HG02852 (cell line): Measurements from ENCODE around the gene ADAMTS9.

ENCODE experiments used
- ATAC-seq: cut with Tn5 transposase; IDR thresholded peaks from one replicate; pipeline ENCODE4 v1.9.1; 2021; ENCODE audit warnings: mild to moderate bottlenecking, moderate library complexity; ENCODE audit not compliant: unreplicated experiment

The ADAMTS9 gene

GRCh38 chr3:64687781-64688604, at the start of gene ADAMTS9:
TSS of gene ADAMTS9 (minus strand) at chr3:64688000. CDS start at chr3:64687657, 343 bp downstream.
- ATAC-seq: no peak

- no peak for ATAC-seq
These were observed 44.8 kb upstream of the ADAMTS9 start for GRCh38 chr3:64732576-64732975.

- ATAC-seq: no peak
These were observed 42.9 kb upstream of the ADAMTS9 start for GRCh38 chr3:64730681-64731080.

GRCh38 chr3:64728994-64729393, 41.2 kb upstream of the ADAMTS9 start:
- ATAC-seq: no peak

- ATAC-seq: no peak
These were observed 40.6 kb upstream of the ADAMTS9 start for GRCh38 chr3:64728428-64728827.

- ATAC-seq: no peak
These were observed 38.8 kb upstream of the ADAMTS9 start for GRCh38 chr3:64726414-64727090.

- ATAC-seq: no peak
These were observed 31.2 kb upstream of the ADAMTS9 start for GRCh38 chr3:64718976-64719375.

- ATAC-seq: no peak
These were observed 30.2 kb upstream of the ADAMTS9 start for GRCh38 chr3:64717872-64718613.

- no peak for ATAC-seq
These were observed 29.6 kb upstream of the ADAMTS9 start for GRCh38 chr3:64717411-64717810.

GRCh38 chr3:64716110-64716710, 28.4 kb upstream of the ADAMTS9 start:
- no peak for ATAC-seq

- ATAC-seq: no peak
These were observed 27.6 kb upstream of the ADAMTS9 start for GRCh38 chr3:64715211-64715982.

- ATAC-seq: no peak
These were observed 20.7 kb upstream of the ADAMTS9 start for GRCh38 chr3:64708456-64708855.

GRCh38 chr3:64705946-64706345, 18.1 kb upstream of the ADAMTS9 start:
- no peak for ATAC-seq

GRCh38 chr3:64696896-64697295, 9.1 kb upstream of the ADAMTS9 start:
- no peak for ATAC-seq

- no peak for ATAC-seq
These were observed 6.3 kb upstream of the ADAMTS9 start for GRCh38 chr3:64694114-64694513.

- no peak for ATAC-seq
These were observed 5.2 kb upstream of the ADAMTS9 start for GRCh38 chr3:64693031-64693430.

GRCh38 chr3:64691051-64691450, 3.3 kb upstream of the ADAMTS9 start:
- no peak for ATAC-seq

- ATAC-seq: no peak
These were observed 567 bp downstream of the ADAMTS9 start for GRCh38 chr3:64687086-64687780.

- ATAC-seq: no peak
These were observed 1.3 kb downstream of the ADAMTS9 start for GRCh38 chr3:64686446-64686908.
